ENCODE data around the gene FRG1. TPM values are rescaled to one million over a fixed set of nuclear protein-coding genes. Genes with fewer than 3 reads are reported as not detected.
"Not testable (repeated sequence)": the region's sequence is repeated elsewhere in the genome, so short reads cannot be mapped to it uniquely, and the experiment has no call there.

The FRG1 gene
- total RNA-seq, 1 experiment from 2014 or later: 16.1 TPM

GRCh38 chr4:189921058-189921457, 19.6 kb upstream of the FRG1 start:
- no peaks in the 10 kb centered on the region for H3K27me3 ChIP-seq (ENCODE audit: control insufficient read depth, insufficient read depth, low read length)
- intact Hi-C loops (cut with micrococcal nuclease; ENCODE audit: unreplicated experiment) (no loop called here), in situ Hi-C loops (cut with HindIII; ENCODE audit: low pct_unique_long_range_greater_than_20kb, low sequenced_read_pairs) (no loop called here)
- BruUV-seq (replicated peaks): no TSS peak
- no peak overlapping the region for H3K4me3 ChIP-seq (ENCODE audit: low read depth in 2 of 2, low read length in 2 of 2)
- no peak for DNase-seq (ENCODE audit: low read depth, low spot score)
- ChIA-PET POLR2A (no interaction called here), CTCF (no interaction called here)
- no peaks in the 10 kb centered on the region for H3K36me3 ChIP-seq (ENCODE audit: control insufficient read depth, insufficient read depth, low read length)
- ATAC-seq: no peak
- H3K9me3 ChIP-seq (ENCODE audit: control insufficient read depth, insufficient read depth, low read depth, low read length): peaks cover 3% of the 10 kb centered on the region; the same call in 1 of the 2 replicates
- H3K27ac ChIP-seq (ENCODE audit: low read length): no peak overlapping the region
- TF ChIP-seq POLR2AphosphoS5 (IDR thresholded peaks at IDR 0.05; ENCODE audit: low read depth, low read length) (no peak), TCF7L2 (IDR thresholded peaks at IDR 0.05; ENCODE audit: low read depth, low read length) (no peak), SIN3A (IDR thresholded peaks at IDR 0.05; ENCODE audit: borderline replicate concordance, insufficient read depth, low read depth, low read length) (no peak), REST (IDR thresholded peaks at IDR 0.05; ENCODE audit: insufficient read depth in 1 of 2, low read depth in 2 of 2, low read length in 1 of 2) (no peak)
- H3K4me1 ChIP-seq (ENCODE audit: control insufficient read depth, insufficient read depth, low read length): no peaks in the 10 kb centered on the region

- H3K4me1 ChIP-seq (ENCODE audit: control insufficient read depth, insufficient read depth, low read length); H3K27me3 ChIP-seq (ENCODE audit: control insufficient read depth, insufficient read depth, low read length); intact Hi-C loops (cut with micrococcal nuclease; ENCODE audit: unreplicated experiment); H3K27ac ChIP-seq (ENCODE audit: low read length); H3K9me3 ChIP-seq (ENCODE audit: control insufficient read depth, insufficient read depth, low read depth, low read length); DNase-seq (ENCODE audit: low read depth, low spot score); in situ Hi-C loops (cut with HindIII; ENCODE audit: low pct_unique_long_range_greater_than_20kb, low sequenced_read_pairs); ATAC-seq; CTCF ChIA-PET; POLR2A ChIA-PET; BruUV-seq (replicated peaks); H3K4me3 ChIP-seq (ENCODE audit: low read depth in 2 of 2, low read length in 2 of 2); H3K36me3 ChIP-seq (ENCODE audit: control insufficient read depth, insufficient read depth, low read length): not testable (repeated sequence)
These were observed 13.9 kb upstream of the FRG1 start for GRCh38 chr4:189926742-189927141.

GRCh38 chr4:189941005-189941450, 356 bp downstream of the FRG1 start:
- H3K27me3 ChIP-seq (ENCODE audit: control insufficient read depth, insufficient read depth, low read length): no peaks in the 10 kb centered on the region
- TF ChIP-seq SIN3A (IDR thresholded peaks at IDR 0.05; ENCODE audit: borderline replicate concordance, insufficient read depth, low read depth, low read length) (no peak), POLR2AphosphoS5 (IDR thresholded peaks at IDR 0.05; ENCODE audit: low read depth, low read length) (no peak), TCF7L2 (IDR thresholded peaks at IDR 0.05; ENCODE audit: low read depth, low read length) (no peak), CTCF (IDR thresholded peaks at IDR 0.05) (no peak), REST (IDR thresholded peaks at IDR 0.05; ENCODE audit: insufficient read depth in 1 of 2, low read depth in 2 of 2, low read length in 1 of 2) (no peak)
- POLR2A ChIA-PET: no interaction called here
- ATAC-seq (peak; percentile 75; the same call in 1 of the 2 replicates), DNase-seq (ENCODE audit: low read depth, low spot score) (no peak)
- intact Hi-C loops (cut with micrococcal nuclease; ENCODE audit: unreplicated experiment) (no loop called here), in situ Hi-C loops (cut with HindIII; ENCODE audit: low pct_unique_long_range_greater_than_20kb, low sequenced_read_pairs) (no loop called here)
- H3K4me3 ChIP-seq (ENCODE audit: low read depth in 2 of 2, low read length in 2 of 2): peak overlapping the region; percentile 73 to 78
- TSS peak; percentile 73 for BruUV-seq (replicated peaks)
- H3K9me3 ChIP-seq (ENCODE audit: control insufficient read depth, insufficient read depth, low read depth, low read length): no peaks in the 10 kb centered on the region
- H3K36me3 ChIP-seq (ENCODE audit: control insufficient read depth, insufficient read depth, low read length): peaks cover 2% of the 10 kb centered on the region; the same call in 1 of the 2 replicates
- H3K4me1 ChIP-seq (ENCODE audit: control insufficient read depth, insufficient read depth, low read length): no peaks in the 10 kb centered on the region
- CTCF ChIA-PET: no interaction called here
- peak overlapping the region; percentile 72 for H3K27ac ChIP-seq (ENCODE audit: low read length)

- H3K36me3 ChIP-seq (ENCODE audit: control insufficient read depth, insufficient read depth, low read length); H3K4me1 ChIP-seq (ENCODE audit: control insufficient read depth, insufficient read depth, low read length); DNase-seq (ENCODE audit: low read depth, low spot score); POLR2A ChIA-PET; H3K27me3 ChIP-seq (ENCODE audit: control insufficient read depth, insufficient read depth, low read length); CTCF ChIA-PET; intact Hi-C loops (cut with micrococcal nuclease; ENCODE audit: unreplicated experiment); H3K9me3 ChIP-seq (ENCODE audit: control insufficient read depth, insufficient read depth, low read depth, low read length); H3K4me3 ChIP-seq (ENCODE audit: low read depth in 2 of 2, low read length in 2 of 2); BruUV-seq (replicated peaks); in situ Hi-C loops (cut with HindIII; ENCODE audit: low pct_unique_long_range_greater_than_20kb, low sequenced_read_pairs); H3K27ac ChIP-seq (ENCODE audit: low read length); ATAC-seq: not testable (repeated sequence)
These were observed 1.7 kb downstream of the FRG1 start for GRCh38 chr4:189942412-189942811.

Data from Panc1 (cell line).